Activated T-cell treated with anti-CD3 and anti-CD28 coated beads, Interleukin-2, amount 50 U/mL, for 24 hours (primary cell): Measurements from ENCODE around the gene MAN1B1.
"Not testable (repeated sequence)": the region's sequence is repeated elsewhere in the genome, so short reads cannot be mapped to it uniquely, and the experiment has no call there.

Experiments
- DNase-seq: peaks from one replicate; pipeline ENCODE4 v3.0.0-alpha.2; 2020
- H3K27ac Mint-ChIP-seq: 2 replicates; pipeline ENCODE4 v1.8.0; 2020; ENCODE audit warnings: mild to moderate bottlenecking, mixed read lengths
- H3K27me3 Mint-ChIP-seq: 2 replicates; pipeline ENCODE4 v1.8.0; 2020; ENCODE audit warnings: mixed read lengths
- H3K36me3 Mint-ChIP-seq: 2 replicates; pipeline ENCODE4 v1.8.0; 2020; ENCODE audit warnings: low read depth, mixed read lengths
- H3K4me1 Mint-ChIP-seq: 2 replicates; pipeline ENCODE4 v1.8.0; 2020; ENCODE audit warnings: low read depth, mixed read lengths
- H3K4me3 Mint-ChIP-seq: 2 replicates; pipeline ENCODE4 v1.8.0; 2020; ENCODE audit warnings: mild to moderate bottlenecking, moderate library complexity, mixed read lengths
- H3K9me3 Mint-ChIP-seq: 2 replicates; pipeline ENCODE4 v1.8.0; 2020; ENCODE audit warnings: mixed read lengths

The MAN1B1 gene

GRCh38 chr9:137058521-137059234 is 28.1 kb upstream of the MAN1B1 start:
- Mint-ChIP-seq H3K36me3 (no peaks in the 10 kb centered on the region), H3K9me3 (no peaks in the 10 kb centered on the region), H3K4me1 (no peaks in the 10 kb centered on the region), H3K27ac (no peak overlapping the region), H3K4me3 (no peak overlapping the region), H3K27me3 (no peaks in the 10 kb centered on the region)
- no peak for DNase-seq

- DNase-seq, result no peak
- peaks cover 2% of the 10 kb centered on the region for H3K4me1 Mint-ChIP-seq
- peaks cover 2% of the 10 kb centered on the region for H3K36me3 Mint-ChIP-seq
- H3K27me3 Mint-ChIP-seq, result peaks cover 2% of the 10 kb centered on the region
- no peaks in the 10 kb centered on the region for H3K9me3 Mint-ChIP-seq
- H3K27ac Mint-ChIP-seq, result no peak overlapping the region
- H3K4me3 Mint-ChIP-seq, result no peak overlapping the region
Measured at GRCh38 chr9:137062384-137062783, 24.4 kb upstream of the MAN1B1 start.

- not testable (repeated sequence) for H3K4me3 Mint-ChIP-seq, H3K9me3 Mint-ChIP-seq, H3K27ac Mint-ChIP-seq, H3K4me1 Mint-ChIP-seq, H3K36me3 Mint-ChIP-seq, DNase-seq, H3K27me3 Mint-ChIP-seq
Measured at GRCh38 chr9:137062798-137063197, 24.0 kb upstream of the MAN1B1 start.

- Mint-ChIP-seq H3K27me3 (peaks cover 6% of the 10 kb centered on the region), H3K27ac (no peak overlapping the region), H3K9me3 (no peaks in the 10 kb centered on the region), H3K4me3 (no peak overlapping the region), H3K36me3 (peaks cover 2% of the 10 kb centered on the region), H3K4me1 (peaks cover 7% of the 10 kb centered on the region)
- DNase-seq, result no peak
Measured at GRCh38 chr9:137063311-137064026, 23.3 kb upstream of the MAN1B1 start.

GRCh38 chr9:137064027-137064879 is 22.5 kb upstream of the MAN1B1 start:
- no peak overlapping the region for H3K4me3 Mint-ChIP-seq
- peaks cover 7% of the 10 kb centered on the region for H3K4me1 Mint-ChIP-seq
- peaks cover 2% of the 10 kb centered on the region for H3K36me3 Mint-ChIP-seq
- peak; percentile 81 for DNase-seq
- H3K9me3 Mint-ChIP-seq, result no peaks in the 10 kb centered on the region
- H3K27ac Mint-ChIP-seq, result no peak overlapping the region
- peaks cover 8% of the 10 kb centered on the region for H3K27me3 Mint-ChIP-seq

- Mint-ChIP-seq H3K36me3 (peaks cover 2% of the 10 kb centered on the region), H3K4me3 (no peak overlapping the region), H3K27ac (no peak overlapping the region), H3K27me3 (peaks cover 8% of the 10 kb centered on the region), H3K9me3 (no peaks in the 10 kb centered on the region), H3K4me1 (peaks cover 7% of the 10 kb centered on the region)
- DNase-seq, result no peak
Measured at GRCh38 chr9:137064880-137065164, 22.0 kb upstream of the MAN1B1 start.

- no peak overlapping the region for H3K27ac Mint-ChIP-seq
- peaks cover 2% of the 10 kb centered on the region for H3K36me3 Mint-ChIP-seq
- no peak for DNase-seq
- H3K4me1 Mint-ChIP-seq, result peaks cover 7% of the 10 kb centered on the region
- no peak overlapping the region for H3K4me3 Mint-ChIP-seq
- peaks cover 8% of the 10 kb centered on the region for H3K27me3 Mint-ChIP-seq
- H3K9me3 Mint-ChIP-seq, result no peaks in the 10 kb centered on the region
Measured at GRCh38 chr9:137065336-137065967, 21.3 kb upstream of the MAN1B1 start.

GRCh38 chr9:137066096-137066861 is 20.5 kb upstream of the MAN1B1 start:
- H3K36me3 Mint-ChIP-seq, result peaks cover 2% of the 10 kb centered on the region
- peaks cover 15% of the 10 kb centered on the region for H3K4me1 Mint-ChIP-seq
- no peaks in the 10 kb centered on the region for H3K9me3 Mint-ChIP-seq
- peaks cover 8% of the 10 kb centered on the region for H3K27me3 Mint-ChIP-seq
- H3K4me3 Mint-ChIP-seq, result no peak overlapping the region
- no peak for DNase-seq
- H3K27ac Mint-ChIP-seq, result no peak overlapping the region

GRCh38 chr9:137067860-137068538 is 18.8 kb upstream of the MAN1B1 start:
- H3K36me3 Mint-ChIP-seq, result peaks cover 2% of the 10 kb centered on the region
- H3K4me3 Mint-ChIP-seq, result peak overlapping the region; percentile 25
- H3K9me3 Mint-ChIP-seq, result no peaks in the 10 kb centered on the region
- peaks cover 16% of the 10 kb centered on the region for H3K4me1 Mint-ChIP-seq
- no peak overlapping the region for H3K27ac Mint-ChIP-seq
- peak; percentile 88 for DNase-seq
- H3K27me3 Mint-ChIP-seq, result peaks cover 8% of the 10 kb centered on the region

- no peaks in the 10 kb centered on the region for H3K9me3 Mint-ChIP-seq
- H3K4me1 Mint-ChIP-seq, result peaks cover 16% of the 10 kb centered on the region
- DNase-seq, result peak; percentile 32
- H3K27ac Mint-ChIP-seq, result no peak overlapping the region
- peaks cover 2% of the 10 kb centered on the region for H3K36me3 Mint-ChIP-seq
- H3K4me3 Mint-ChIP-seq, result peak overlapping the region; percentile 66
- H3K27me3 Mint-ChIP-seq, result peaks cover 8% of the 10 kb centered on the region
Measured at GRCh38 chr9:137068539-137069507, 18.0 kb upstream of the MAN1B1 start.

GRCh38 chr9:137069508-137070091 is 17.2 kb upstream of the MAN1B1 start:
- H3K27me3 Mint-ChIP-seq, result peaks cover 6% of the 10 kb centered on the region
- H3K4me3 Mint-ChIP-seq, result peak overlapping the region; percentile 66
- no peak for DNase-seq
- no peaks in the 10 kb centered on the region for H3K36me3 Mint-ChIP-seq
- no peak overlapping the region for H3K27ac Mint-ChIP-seq
- H3K4me1 Mint-ChIP-seq, result peaks cover 14% of the 10 kb centered on the region
- H3K9me3 Mint-ChIP-seq, result no peaks in the 10 kb centered on the region

GRCh38 chr9:137070201-137070905 is 16.4 kb upstream of the MAN1B1 start, which contains the start of gene SAPCD2:
Gene SAPCD2, minus strand, starts transcription at chr9:137070557. Its CDS starts 97 bp downstream, at chr9:137070460.
- DNase-seq, result peak; percentile 88
- peak within 1 kb of the TSS; percentile 72 for H3K4me3 Mint-ChIP-seq
- peaks cover 14% of the 10 kb centered on the region for H3K4me1 Mint-ChIP-seq
- H3K27ac Mint-ChIP-seq, result peak within 1 kb of the TSS; percentile 66
- H3K36me3 Mint-ChIP-seq, result no peaks in the 10 kb centered on the region
- H3K27me3 Mint-ChIP-seq, result peaks cover 6% of the 10 kb centered on the region
- H3K9me3 Mint-ChIP-seq, result no peaks in the 10 kb centered on the region
